Measurements from ENCODE around the gene TRIM65.

TRIM65 gene

GRCh38 chr17:75917141-75917916 lies 20.6 kb upstream of the TRIM65 start:
- no peak for DNase-seq

- DNase-seq = no peak
These were observed 18.5 kb upstream of the TRIM65 start for GRCh38 chr17:75915268-75915667.

- no peak for DNase-seq
These were observed 18.0 kb upstream of the TRIM65 start for GRCh38 chr17:75914643-75915267.

- DNase-seq = no peak
These were observed 16.9 kb upstream of the TRIM65 start for GRCh38 chr17:75913537-75914210.

- DNase-seq = no peak
These were observed 13.9 kb upstream of the TRIM65 start for GRCh38 chr17:75910699-75911098.

GRCh38 chr17:75909812-75910274 lies 13.1 kb upstream of the TRIM65 start:
- DNase-seq = no peak

GRCh38 chr17:75909051-75909811 lies 12.5 kb upstream of the TRIM65 start:
- no peak for DNase-seq

- DNase-seq = no peak
These were observed 11.4 kb upstream of the TRIM65 start for GRCh38 chr17:75908201-75908600.

- DNase-seq = no peak
These were observed 9.6 kb upstream of the TRIM65 start for GRCh38 chr17:75906143-75906884.

GRCh38 chr17:75904749-75905521 lies 8.2 kb upstream of the TRIM65 start, which contains the start of gene MRPL38:
Gene MRPL38 (minus strand): TSS chr17:75904884. CDS start chr17:75904875, 9 bp downstream.
- peak; percentile 95 for DNase-seq

GRCh38 chr17:75902406-75902805 lies 5.7 kb upstream of the TRIM65 start:
- DNase-seq = no peak

GRCh38 chr17:75901727-75902126 lies 5.0 kb upstream of the TRIM65 start:
- no peak for DNase-seq

GRCh38 chr17:75900691-75901533 lies 4.2 kb upstream of the TRIM65 start:
- DNase-seq = no peak

- no peak for DNase-seq
These were observed 3.2 kb upstream of the TRIM65 start for GRCh38 chr17:75899767-75900468.

- no peak for DNase-seq
These were observed 2.6 kb upstream of the TRIM65 start for GRCh38 chr17:75899353-75899752.

GRCh38 chr17:75898791-75899190 lies 2.0 kb upstream of the TRIM65 start:
- no peak for DNase-seq

- DNase-seq = no peak
These were observed 1.3 kb upstream of the TRIM65 start for GRCh38 chr17:75898065-75898464.

- DNase-seq = no peak
These were observed 639 bp upstream of the TRIM65 start for GRCh38 chr17:75897160-75898019.
